Hepatocyte (in vitro differentiated cells): ENCODE data around the gene RUFY3.

ENCODE experiments used
- EZH2 ChIP-seq: fragments of 200-600 bp; sonication (generic); IDR thresholded peaks from 2 replicates; pipeline ENCODE4 v1.6.1; 2016; ENCODE audit warnings: antibody characterized with exemption, mild to moderate bottlenecking, borderline replicate concordance
- EZH2phosphoT487 ChIP-seq: fragments of 200-600 bp; sonication (generic); IDR thresholded peaks from one replicate; pipeline ENCODE4 v1.6.1; 2018; ENCODE audit warnings: antibody characterized with exemption, mild to moderate bottlenecking, low read depth, moderate library complexity; ENCODE audit not compliant: unreplicated experiment, severe bottlenecking
- TF ChIP-seq, protein P1 (sequence below): fragments of 200-600 bp; sonication (generic); IDR thresholded peaks from 2 replicates; pipeline ENCODE4 v1.5.1; 2016; ENCODE audit warnings: antibody characterized with exemption, mild to moderate bottlenecking; ENCODE audit not compliant: poor library complexity

- TF ChIP-seq, protein P1, sequence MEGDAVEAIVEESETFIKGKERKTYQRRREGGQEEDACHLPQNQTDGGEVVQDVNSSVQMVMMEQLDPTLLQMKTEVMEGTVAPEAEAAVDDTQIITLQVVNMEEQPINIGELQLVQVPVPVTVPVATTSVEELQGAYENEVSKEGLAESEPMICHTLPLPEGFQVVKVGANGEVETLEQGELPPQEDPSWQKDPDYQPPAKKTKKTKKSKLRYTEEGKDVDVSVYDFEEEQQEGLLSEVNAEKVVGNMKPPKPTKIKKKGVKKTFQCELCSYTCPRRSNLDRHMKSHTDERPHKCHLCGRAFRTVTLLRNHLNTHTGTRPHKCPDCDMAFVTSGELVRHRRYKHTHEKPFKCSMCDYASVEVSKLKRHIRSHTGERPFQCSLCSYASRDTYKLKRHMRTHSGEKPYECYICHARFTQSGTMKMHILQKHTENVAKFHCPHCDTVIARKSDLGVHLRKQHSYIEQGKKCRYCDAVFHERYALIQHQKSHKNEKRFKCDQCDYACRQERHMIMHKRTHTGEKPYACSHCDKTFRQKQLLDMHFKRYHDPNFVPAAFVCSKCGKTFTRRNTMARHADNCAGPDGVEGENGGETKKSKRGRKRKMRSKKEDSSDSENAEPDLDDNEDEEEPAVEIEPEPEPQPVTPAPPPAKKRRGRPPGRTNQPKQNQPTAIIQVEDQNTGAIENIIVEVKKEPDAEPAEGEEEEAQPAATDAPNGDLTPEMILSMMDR, result no peak
- TF ChIP-seq EZH2 (no peak), EZH2phosphoT487 (no peak)
These were observed 15.7 kb upstream of the RUFY3 start for GRCh38 chr4:70706044-70706461.
